Hepatocyte (in vitro differentiated cells): ENCODE data around the gene ST6GALNAC2. TPM values are rescaled to one million over a fixed set of nuclear protein-coding genes. Genes with fewer than 3 reads are reported as not detected.
A peak's percentile ranks its signal among the peaks of the same experiment; 100 is the strongest.

Experiments used
- DNase-seq: peaks from one replicate; pipeline ENCODE4 v3.0.0-alpha.2; 2016; ENCODE audit warnings: low spot score
- H2AFZ ChIP-seq: fragments of 200-600 bp; sonication (generic); 2 replicates; pipeline ENCODE4 v1.6.0; 2016; ENCODE audit warnings: antibody characterized with exemption, mild to moderate bottlenecking
- H3K27ac ChIP-seq: fragments of 200-600 bp; sonication (generic); 2 replicates; pipeline ENCODE4 v1.5.1; 2016; ENCODE audit warnings: mild to moderate bottlenecking
- H3K27me3 ChIP-seq: fragments of 200-600 bp; sonication (generic); 2 replicates; pipeline ENCODE4 v1.6.1; 2016
- H3K36me3 ChIP-seq: fragments of 200-600 bp; sonication (generic); replicated peaks from 2 replicates; pipeline ENCODE4 v1.5.1; 2016; ENCODE audit warnings: low read depth; ENCODE audit not compliant: insufficient read depth
- H3K4me1 ChIP-seq: fragments of 200-600 bp; sonication (generic); 2 replicates; pipeline ENCODE4 v1.5.1; 2016; ENCODE audit warnings: mild to moderate bottlenecking, moderate library complexity; ENCODE audit not compliant: insufficient read depth
- H3K4me2 ChIP-seq: fragments of 200-600 bp; sonication (generic); 2 replicates; pipeline ENCODE4 v1.6.0; 2016
- H3K4me3 ChIP-seq: fragments of 200-600 bp; sonication (generic); 2 replicates; pipeline ENCODE4 v1.5.1; 2016; ENCODE audit warnings: mild to moderate bottlenecking
- H3K79me2 ChIP-seq: fragments of 200-600 bp; sonication (generic); 2 replicates; pipeline ENCODE4 v1.6.0; 2017; ENCODE audit warnings: mild to moderate bottlenecking
- H3K9me2 ChIP-seq: fragments of 200-600 bp; sonication (generic); replicated peaks from 2 replicates; pipeline ENCODE4 v1.6.0; 2017; ENCODE audit warnings: mild to moderate bottlenecking; ENCODE audit not compliant: insufficient read depth
- H3K9me3 ChIP-seq: fragments of 200-600 bp; sonication (generic); 2 replicates; pipeline ENCODE4 v1.5.1; 2016; ENCODE audit warnings: low read depth, mild to moderate bottlenecking
- H4K20me1 ChIP-seq: fragments of 200-600 bp; sonication (generic); 2 replicates; pipeline ENCODE4 v1.6.0; 2016; ENCODE audit warnings: mild to moderate bottlenecking; ENCODE audit not compliant: insufficient read depth, poor library complexity, severe bottlenecking
- CTCF ChIP-seq: fragments of 200-600 bp; sonication (generic); IDR thresholded peaks from 2 replicates; pipeline ENCODE4 v1.5.1; 2016; ENCODE audit warnings: antibody characterized with exemption, mild to moderate bottlenecking; ENCODE audit not compliant: poor library complexity
- EZH2 ChIP-seq: fragments of 200-600 bp; sonication (generic); IDR thresholded peaks from 2 replicates; pipeline ENCODE4 v1.6.1; 2016; ENCODE audit warnings: antibody characterized with exemption, mild to moderate bottlenecking, borderline replicate concordance
- EZH2phosphoT487 ChIP-seq: fragments of 200-600 bp; sonication (generic); IDR thresholded peaks from one replicate; pipeline ENCODE4 v1.6.1; 2018; ENCODE audit warnings: antibody characterized with exemption, mild to moderate bottlenecking, low read depth, moderate library complexity; ENCODE audit not compliant: unreplicated experiment, severe bottlenecking
- WGBS: methylation state at CpG from one replicate; pipeline ENCODE4 v1.1.6; 2016; ENCODE audit warnings: low lambda C conversion rate; ENCODE audit errors: missing lambda C conversion rate; 5-methylcytosine and 5-hydroxymethylcytosine counted together
- polyA plus RNA-seq: library from polyadenylated mRNA; unstranded; fragments of >200 nt; fragmentation: Nextera tagmentation; extraction: Ambion mirVana; gene quantifications from 2 replicates; pipeline ENCODE4 v1.2.1, GENCODE V29; 2016
- total RNA-seq: library from RNA; depleted of rRNA; stranded (reverse); fragments of >200 nt; gene quantifications from 2 replicates; pipeline ENCODE4 v1.2.3, GENCODE V29; 2014

The ST6GALNAC2 gene
- total and polyA plus RNA-seq, 2 experiments from 2014 or later, result 1.4 to 1.8 TPM

DNA sequence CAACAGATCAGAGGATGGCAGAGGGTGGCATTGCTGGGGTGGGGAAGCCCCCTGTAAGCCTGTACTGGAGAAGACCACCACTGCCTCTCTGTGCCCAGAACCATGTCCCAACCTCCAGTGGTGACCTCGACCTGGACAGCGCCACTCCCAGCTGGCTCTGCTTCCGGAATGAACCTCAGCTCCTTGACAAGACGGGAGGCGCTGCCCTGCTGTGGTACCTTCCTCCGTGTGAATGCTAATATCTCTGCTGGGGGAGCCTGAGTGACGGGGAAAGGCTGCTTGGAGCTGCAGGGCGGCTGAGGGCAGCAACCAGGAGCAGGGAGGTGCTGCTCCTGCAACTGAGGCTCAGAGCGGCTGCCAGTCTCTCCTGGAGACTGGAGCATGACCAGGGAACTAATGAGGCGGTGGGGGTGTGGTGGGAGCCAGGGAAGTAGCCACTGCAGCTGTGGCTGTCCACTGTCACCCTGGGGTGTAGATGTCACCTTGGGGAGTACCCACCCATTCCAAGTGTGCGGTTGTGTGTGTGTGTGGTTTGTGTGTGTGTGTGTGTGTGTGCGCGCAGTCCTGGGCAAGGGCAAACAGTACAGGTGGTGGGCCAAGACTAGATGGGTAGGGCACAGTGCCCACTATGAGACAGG is 39.6 kb downstream of the ST6GALNAC2 start:
- no peak for TF ChIP-seq EZH2
- TF ChIP-seq CTCF, result no peak
- TF ChIP-seq EZH2phosphoT487, result no peak
- H3K4me2 ChIP-seq, result no peak overlapping the region
- no peaks in the 10 kb centered on the region for H4K20me1 ChIP-seq
- H3K4me1 ChIP-seq, result peaks cover 54% of the 10 kb centered on the region
- H3K27me3 ChIP-seq, result no peaks in the 10 kb centered on the region
- H3K79me2 ChIP-seq, result no peaks in the 10 kb centered on the region
- H3K36me3 ChIP-seq, result no peaks in the 10 kb centered on the region
- H3K9me3 ChIP-seq, result no peaks in the 10 kb centered on the region
- H2AFZ ChIP-seq, result no peak overlapping the region
- no peak overlapping the region for H3K4me3 ChIP-seq
- WGBS, result 78% methylated on average over 13 of the region's 13 CpGs
- no peak overlapping the region for H3K27ac ChIP-seq
- no peaks in the 10 kb centered on the region for H3K9me2 ChIP-seq
- DNase-seq, result no peak

DNA sequence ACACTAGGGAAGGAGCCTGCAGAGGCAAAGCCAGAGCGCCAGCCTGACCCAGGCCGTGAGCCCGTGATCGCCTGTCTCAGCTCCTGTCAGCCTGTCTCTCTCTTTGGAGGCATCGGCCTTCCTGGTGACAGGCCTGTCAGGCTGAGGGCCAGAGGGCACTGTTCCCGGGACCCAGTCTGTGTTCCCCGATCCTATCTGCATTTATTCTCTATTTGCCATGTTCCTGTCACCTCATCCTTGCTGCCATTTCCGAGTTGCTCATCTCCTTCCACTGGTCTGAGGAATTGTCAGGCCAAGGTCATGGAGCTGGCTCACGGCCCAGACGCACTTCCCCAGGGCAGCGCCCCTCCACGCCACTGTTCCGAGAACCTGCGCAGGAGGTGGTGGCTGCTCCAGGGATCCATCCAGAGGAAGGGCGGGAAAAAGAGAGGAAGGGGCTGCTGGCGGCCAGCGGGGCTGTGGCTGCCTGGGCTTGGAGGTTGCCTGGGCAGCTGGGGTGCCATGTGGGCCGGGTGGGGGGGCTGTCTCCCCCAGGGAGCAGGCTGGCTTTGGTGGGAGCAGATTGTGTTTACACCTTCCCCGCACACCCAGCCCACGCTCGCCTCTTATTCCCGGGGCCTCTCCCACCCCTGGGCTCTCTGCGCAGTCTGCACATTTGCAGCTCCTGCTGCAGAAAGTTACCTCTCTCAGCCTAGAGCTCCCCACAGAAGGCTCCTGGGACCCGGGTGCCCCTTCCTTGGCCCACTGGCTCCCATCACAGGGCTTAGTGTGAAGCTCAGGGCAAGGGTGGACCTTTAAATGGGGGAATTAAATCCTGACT is 40.9 kb downstream of the ST6GALNAC2 start:
- Histone ChIP-seq H3K4me1 (peaks cover 54% of the 10 kb centered on the region), H3K27ac (peak overlapping the region; percentile 60), H3K79me2 (no peaks in the 10 kb centered on the region), H3K36me3 (no peaks in the 10 kb centered on the region), H2AFZ (no peak overlapping the region), H3K9me2 (no peaks in the 10 kb centered on the region), H4K20me1 (no peaks in the 10 kb centered on the region), H3K4me3 (no peak overlapping the region), H3K4me2 (peak overlapping the region; percentile 66), H3K27me3 (no peaks in the 10 kb centered on the region), H3K9me3 (no peaks in the 10 kb centered on the region)
- DNase-seq, result no peak
- 70% methylated on average over 22 of the region's 24 CpGs for WGBS
- no peak for TF ChIP-seq EZH2
- no peak for TF ChIP-seq EZH2phosphoT487
- TF ChIP-seq CTCF, result no peak

GRCh38 chr17:76543826-76544545 is 41.7 kb downstream of the ST6GALNAC2 start:
- Histone ChIP-seq H3K27ac (peak overlapping the region; percentile 60), H3K4me1 (peaks cover 54% of the 10 kb centered on the region), H3K36me3 (no peaks in the 10 kb centered on the region), H4K20me1 (no peaks in the 10 kb centered on the region), H3K27me3 (peaks cover 6% of the 10 kb centered on the region), H3K4me2 (peak overlapping the region; percentile 66), H3K4me3 (no peak overlapping the region), H2AFZ (no peak overlapping the region), H3K79me2 (no peaks in the 10 kb centered on the region), H3K9me3 (no peaks in the 10 kb centered on the region), H3K9me2 (no peaks in the 10 kb centered on the region)
- TF ChIP-seq EZH2phosphoT487, result no peak
- peak; percentile 51 for DNase-seq
- WGBS, result 41% methylated on average over 17 of the region's 22 CpGs

DNA sequence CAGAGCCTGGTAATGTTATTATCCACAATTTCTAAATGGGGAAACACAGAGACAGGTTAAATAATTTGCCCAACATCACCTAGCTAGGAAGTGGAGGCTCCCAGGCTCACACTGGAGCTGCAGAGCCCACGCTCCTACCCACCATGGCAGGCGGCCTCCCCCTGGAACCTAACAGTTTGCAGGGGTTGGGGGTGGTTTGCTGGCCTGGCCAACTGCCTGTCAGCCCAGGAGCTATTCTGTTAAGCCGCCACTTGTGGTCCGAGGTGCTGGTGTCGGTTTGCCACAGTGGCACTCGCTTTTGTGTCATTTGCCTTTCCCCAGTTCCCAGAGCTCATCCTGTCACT is 42.2 kb downstream of the ST6GALNAC2 start:
- H3K4me3 ChIP-seq, result no peak overlapping the region
- no peak for TF ChIP-seq EZH2phosphoT487
- TF ChIP-seq EZH2, result no peak
- no peak for TF ChIP-seq CTCF
- 61% methylated on average over 6 of the region's 6 CpGs for WGBS
- no peaks in the 10 kb centered on the region for H3K9me2 ChIP-seq
- no peaks in the 10 kb centered on the region for H4K20me1 ChIP-seq
- DNase-seq, result no peak
- H3K4me1 ChIP-seq, result peaks cover 56% of the 10 kb centered on the region
- no peak overlapping the region for H2AFZ ChIP-seq
- H3K27me3 ChIP-seq, result peaks cover 11% of the 10 kb centered on the region
- H3K4me2 ChIP-seq, result peak overlapping the region; percentile 66
- H3K36me3 ChIP-seq, result no peaks in the 10 kb centered on the region
- H3K9me3 ChIP-seq, result no peaks in the 10 kb centered on the region
- peak overlapping the region; percentile 60 for H3K27ac ChIP-seq
- H3K79me2 ChIP-seq, result no peaks in the 10 kb centered on the region
